Endothelial cell of umbilical vein (primary cell): Measurements from ENCODE around the gene SLTM. TPM values are rescaled to one million over a fixed set of nuclear protein-coding genes. Genes with fewer than 3 reads are reported as not detected.
"Not testable (repeated sequence)": the region's sequence is repeated elsewhere in the genome, so short reads cannot be mapped to it uniquely, and the experiment has no call there.

Source experiments
- BruUV-seq: library from RNA; stranded (reverse); fragments of 400-500 nt; replicated peaks from 2 replicates; lab custom pipeline; 2021; lab: Mats Ljungman, UMichigan
- CTCF ChIA-PET: fragments of 300-600, 350-600 bp; sonication (Branson Sonifier 250); formaldehyde crosslinking; loops from one replicate; lab custom pipeline; 2021; ENCODE audit warnings: antibody characterized with exemption, inconsistent platforms; lab: Charles Lee
- POLR2A ChIA-PET: fragments of 300-600, 350-600 bp; sonication (Branson Sonifier 250); formaldehyde crosslinking; loops from one replicate; lab custom pipeline; 2021; ENCODE audit warnings: antibody characterized with exemption, inconsistent platforms; lab: Charles Lee
- DNase-seq: peaks from one replicate; pipeline ENCODE4 v3.0.0-alpha.2; 2011; ENCODE audit warnings: low read depth, low spot score
- FAIRE-seq: peaks from 2 replicates; lab custom pipeline; 2011; peaks lifted over from hg19 to GRCh38; lab: Jason Lieb, UNC
- H2AFZ ChIP-seq: 2 replicates; pipeline ENCODE4 v1.6.0; 2012; ENCODE audit warnings: low read depth, low read length, control low read depth, inconsistent platforms
- H3K27ac ChIP-seq: 2 replicates; pipeline ENCODE4 v1.5.1; 2011; ENCODE audit warnings: low read depth, mild to moderate bottlenecking, control low read depth, low read length, moderate library complexity; ENCODE audit not compliant: insufficient read depth
- H3K27me3 ChIP-seq, 2 experiments: 2 replicates each; pipeline versions ENCODE4 v1.6.0 to v1.6.1; 2011; ENCODE audit warnings: low read length in 2 of 2, mixed read lengths in 1 of 2; ENCODE audit not compliant: control insufficient read depth in 2 of 2, insufficient read depth in 2 of 2
- H3K36me3 ChIP-seq, 2 experiments: 2 replicates in 1 of 2; 3 replicates in 1 of 2; pipeline ENCODE4 v1.5.1; 2011; ENCODE audit warnings: low read length in 2 of 2, mild to moderate bottlenecking in 1 of 2, moderate library complexity in 1 of 2; ENCODE audit not compliant: control insufficient read depth in 2 of 2, insufficient read depth in 2 of 2; ENCODE audit errors: extremely low read depth in 1 of 2
- H3K4me1 ChIP-seq: 3 replicates; pipeline ENCODE4 v1.5.1; 2011; ENCODE audit warnings: mild to moderate bottlenecking, low read length; ENCODE audit not compliant: control insufficient read depth, insufficient read depth; ENCODE audit errors: extremely low read depth
- H3K4me2 ChIP-seq: 2 replicates; pipeline ENCODE4 v1.6.1; 2011; ENCODE audit warnings: low read length, control low read depth, mixed read lengths; ENCODE audit not compliant: insufficient read depth
- H3K4me3 ChIP-seq, 3 experiments: fragments of 200-600 bp in 1 of 3; sonication (generic), shearing (Covaris generic) in 1 of 3; replicated peaks in 1 of 3; 2 replicates each; pipeline ENCODE4 v1.5.1; 2011 to 2016; ENCODE audit warnings: control low read depth in 3 of 3, low read length in 3 of 3, mild to moderate bottlenecking in 2 of 3, inconsistent platforms in 1 of 3, low read depth in 1 of 3, moderate library complexity in 1 of 3; ENCODE audit not compliant: insufficient read depth in 1 of 3
- H3K79me2 ChIP-seq: 2 replicates; pipeline ENCODE4 v1.6.0; 2012; ENCODE audit warnings: low read length, inconsistent platforms; ENCODE audit not compliant: control insufficient read depth, insufficient read depth
- H3K9ac ChIP-seq: replicated peaks from 2 replicates; pipeline ENCODE3; 2011; ENCODE audit warnings: low read length, control low read depth; ENCODE audit not compliant: insufficient read depth; ENCODE audit errors: extremely low read depth
- H3K9me1 ChIP-seq: replicated peaks from 3 replicates; pipeline ENCODE4 v1.6.0; 2011; ENCODE audit warnings: mild to moderate bottlenecking, low read length; ENCODE audit not compliant: control insufficient read depth, insufficient read depth; ENCODE audit errors: extremely low read depth
- H3K9me3 ChIP-seq: replicated peaks from 2 replicates; pipeline ENCODE4 v1.5.1; 2012; ENCODE audit warnings: low read length, inconsistent platforms; ENCODE audit not compliant: control insufficient read depth, insufficient read depth
- H4K20me1 ChIP-seq: replicated peaks from 2 replicates; pipeline ENCODE3; 2011; ENCODE audit warnings: mild to moderate bottlenecking, low read length; ENCODE audit not compliant: control insufficient read depth, insufficient read depth; ENCODE audit errors: extremely low read depth
- CTCF ChIP-seq, 2 donors: IDR thresholded peaks; 1 replicate in 1 of 2; 2 replicates in 1 of 2; pipeline ENCODE4 v1.5.1; 2011; ENCODE audit warnings: low read length in 2 of 2, mild to moderate bottlenecking in 2 of 2, moderate library complexity in 2 of 2, control low read depth in 1 of 2, inconsistent platforms in 1 of 2, low read depth in 1 of 2; ENCODE audit not compliant: insufficient read depth in 1 of 2; ENCODE audit errors: extremely low read depth in 1 of 2
- EZH2 ChIP-seq: IDR thresholded peaks from 2 replicates; pipeline ENCODE4 v1.6.1; 2012; ENCODE audit warnings: borderline replicate concordance, low read depth, mild to moderate bottlenecking, moderate library complexity, low read length, inconsistent platforms; ENCODE audit not compliant: severe bottlenecking
- FOS ChIP-seq: IDR thresholded peaks from 2 replicates; pipeline ENCODE4 v1.6.1; 2011; ENCODE audit warnings: mild to moderate bottlenecking, low read length, moderate library complexity, borderline replicate concordance; ENCODE audit not compliant: insufficient read depth
- JUN ChIP-seq: IDR thresholded peaks from 2 replicates; pipeline ENCODE4 v1.6.1; 2011; ENCODE audit warnings: borderline replicate concordance, low read depth; ENCODE audit not compliant: insufficient read length, insufficient read depth
- MAX ChIP-seq: IDR thresholded peaks from 2 replicates; pipeline ENCODE4 v1.6.1; 2011; ENCODE audit not compliant: insufficient read depth, insufficient read length
- MYC ChIP-seq: IDR thresholded peaks from one replicate; pipeline ENCODE4 v1.6.1; 2011; ENCODE audit warnings: mild to moderate bottlenecking, low read depth, low read length
- POLR2A ChIP-seq: IDR thresholded peaks from 2 replicates; pipeline ENCODE4 v1.6.1; 2012; ENCODE audit warnings: low read depth, mild to moderate bottlenecking, control low read depth, low read length
- POLR2AphosphoS5 ChIP-seq: IDR thresholded peaks from 2 replicates; pipeline ENCODE4 v1.6.1; 2012; ENCODE audit warnings: low read depth, mild to moderate bottlenecking, control low read depth, low read length, moderate library complexity; ENCODE audit not compliant: insufficient read depth
- dilution Hi-C: fragments of 300-500 bp; cut with MboI; formaldehyde crosslinking; loops from one replicate; pipeline ENCODE4 v1.15.0; 2019; ENCODE audit warnings: low sequenced_read_pairs; ENCODE audit not compliant: extremely low pct_ligation_motif_present
- intact Hi-C: fragments of 100-400 bp; cut with micrococcal nuclease; formaldehyde crosslinking; loops from one replicate; pipeline ENCODE4 v1.10.0; 2022
- polyA plus RNA-seq, 4 experiments: library from polyadenylated mRNA; depleted of rRNA in 3 of 4; stranded (reverse) in 3 of 4; unstranded in 1 of 4; fragments of >200 nt; gene quantifications; 2 replicates each; pipeline versions ENCODE4 v1.2.1 to v1.2.3, GENCODE V29; 2011 to 2012; ENCODE audit warnings: missing spikeins in 1 of 4
- total RNA-seq: library from RNA; stranded (reverse); gene quantifications from 2 replicates; pipeline ENCODE4 v1.2.3, GENCODE V29; 2021

The SLTM gene
- total and polyA plus RNA-seq, 2 donors (not counting 3 experiments of a cell fraction or from before 2014, with no cell fraction given), result 28.1 to 93.0 TPM

- H3K4me2 ChIP-seq, H3K36me3 ChIP-seq, POLR2A ChIA-PET, H4K20me1 ChIP-seq, H3K27me3 ChIP-seq, H3K9ac ChIP-seq, H3K79me2 ChIP-seq, intact Hi-C loops, H2AFZ ChIP-seq, H3K9me3 ChIP-seq, DNase-seq, FAIRE-seq, H3K4me1 ChIP-seq, H3K9me1 ChIP-seq, BruUV-seq, dilution Hi-C loops, H3K4me3 ChIP-seq, H3K27ac ChIP-seq: not testable (repeated sequence)
- CTCF ChIA-PET, result interaction anchor here (1.0 kb wide), 1 partner anchor 12 kb away, joined by 3 read pairs; no protein-coding TSS in a partner anchor
Measured at GRCh38 chr15:58833681-58834426, 99.6 kb downstream of the SLTM start.

GRCh38 chr15:58830556-58830955 lies 102.9 kb downstream of the SLTM start:
- no TSS peak for BruUV-seq
- Histone ChIP-seq H4K20me1 (no peaks in the 10 kb centered on the region), H3K9ac (no peak overlapping the region), H3K9me3 (no peaks in the 10 kb centered on the region), H3K79me2 (no peaks in the 10 kb centered on the region), H3K36me3 (no peaks in the 10 kb centered on the region), H3K4me3 (no peak overlapping the region), H3K4me2 (no peak overlapping the region), H3K27me3 (no peaks in the 10 kb centered on the region), H2AFZ (no peak overlapping the region), H3K4me1 (no peaks in the 10 kb centered on the region), H3K27ac (no peak overlapping the region), H3K9me1 (no peaks in the 10 kb centered on the region)
- FAIRE-seq, result no peak
- intact Hi-C loops (no loop called here), dilution Hi-C loops (no loop called here)
- ChIA-PET POLR2A (no interaction called here), CTCF (no interaction called here)
- TF ChIP-seq MYC (no peak), POLR2A (no peak), MAX (no peak), EZH2 (no peak), FOS (no peak), JUN (no peak), POLR2AphosphoS5 (no peak), CTCF (IDR thresholded peaks at IDR 0.05; ENCODE audit: extremely low read depth in 1 of 2, insufficient read depth in 1 of 2, low read depth in 1 of 2, low read length in 2 of 2) (no peak)
- DNase-seq, result no peak
